Vagina (tissue), 2 donors: ENCODE data around the gene BOLA2B. TPM values are rescaled to one million over a fixed set of nuclear protein-coding genes. Genes with fewer than 3 reads are reported as not detected.

Experiments used
- DNase-seq, 2 donors: peaks; one replicate each; pipeline ENCODE4 v3.0.0-alpha.2; 2017; ENCODE audit errors: extremely low spot score in 2 of 2
- H3K27ac ChIP-seq: fragments of 200-600 bp; sonication (generic); one replicate; pipeline ENCODE4 v1.5.1; 2019
- H3K27me3 ChIP-seq: fragments of 200-600 bp; sonication (generic); one replicate; pipeline ENCODE4 v1.5.1; 2019
- H3K36me3 ChIP-seq, 2 donors: fragments of 200-600 bp; sonication (generic); one replicate each; pipeline ENCODE4 v1.5.1; 2017 to 2019
- H3K4me1 ChIP-seq: fragments of 200-600 bp; sonication (generic); one replicate; pipeline ENCODE4 v1.5.1; 2019
- H3K4me3 ChIP-seq, 2 donors: fragments of 200-600 bp; sonication (generic); 1 replicate in 1 of 2; 2 replicates in 1 of 2; pipeline ENCODE4 v1.5.1; 2016 to 2019
- H3K9me3 ChIP-seq: fragments of 200-600 bp; sonication (generic); one replicate; pipeline ENCODE4 v1.5.1; 2019
- POLR2A ChIP-seq, 2 donors: fragments of 450-650 bp; IDR thresholded peaks; one replicate each; pipeline ENCODE4 v1.6.1; 2017; ENCODE audit warnings: antibody characterized with exemption in 2 of 2, mild to moderate bottlenecking in 2 of 2, moderate library complexity in 2 of 2
- POLR2AphosphoS5 ChIP-seq, 2 donors: sonication (generic); formaldehyde crosslinking; IDR thresholded peaks; one replicate each; pipeline ENCODE4 v1.9.0; 2017; ENCODE audit warnings: antibody characterized with exemption in 2 of 2, mild to moderate bottlenecking in 2 of 2, low read depth in 1 of 2; ENCODE audit not compliant: insufficient read depth in 1 of 2
- intact Hi-C: fragments of 100-400 bp; cut with DNase I; formaldehyde crosslinking; loops from one replicate; pipeline ENCODE4 v1.15.1; 2023
- total RNA-seq: library from RNA; depleted of rRNA; stranded (reverse); fragments of >200 nt; gene quantifications from one replicate; pipeline ENCODE4 v1.2.3, GENCODE V29; 2016
- TF ChIP-seq, protein P1 (sequence below), 3 experiments: fragments of 450-650 bp in 2 of 3; fragments of 200-600 bp in 1 of 3; sonication (generic) in 1 of 3; IDR thresholded peaks; one replicate each; pipeline ENCODE4 v1.5.1; 2017 to 2019; ENCODE audit warnings: antibody characterized with exemption in 3 of 3, mild to moderate bottlenecking in 2 of 3, moderate library complexity in 2 of 3

Gene BOLA2B
- total RNA-seq, 1 donor from 2014 or later, result 292 TPM

DNA sequence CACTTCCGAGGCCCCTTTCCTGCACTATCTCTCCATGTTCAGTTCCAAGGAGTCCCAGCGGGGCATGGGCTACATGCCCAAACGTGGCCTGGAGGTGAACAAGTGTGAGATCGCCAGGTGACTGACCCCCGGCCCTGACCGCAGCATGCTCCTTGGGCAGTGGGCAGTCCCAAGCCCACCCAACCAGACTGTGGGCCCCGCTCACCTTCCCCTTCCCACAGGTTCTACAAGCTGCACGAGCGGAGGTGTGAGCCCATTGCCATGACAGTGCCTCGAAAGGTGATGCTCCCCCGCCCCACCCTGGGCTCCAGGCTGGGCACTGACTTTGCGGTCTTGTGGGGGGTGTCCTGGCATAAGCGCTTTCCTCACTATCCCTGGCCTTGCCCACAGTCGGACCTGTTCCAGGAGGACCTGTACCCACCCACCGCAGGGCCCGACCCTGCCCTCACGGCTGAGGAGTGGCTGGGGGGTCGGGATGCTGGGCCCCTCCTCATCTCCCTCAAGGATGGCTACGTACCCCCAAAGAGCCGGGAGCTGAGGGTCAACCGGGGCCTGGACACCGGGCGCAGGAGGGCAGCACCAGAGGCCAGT, 5.4 kb downstream of the BOLA2B start:
- Histone ChIP-seq H3K27ac (no peak overlapping the region), H3K4me1 (peaks cover 10% of the 10 kb centered on the region), H3K4me3 (no peak overlapping the region), H3K9me3 (no peaks in the 10 kb centered on the region), H3K36me3 (no peaks in the 10 kb centered on the region), H3K27me3 (no peaks in the 10 kb centered on the region)
- intact Hi-C loops, result no loop called here
- no peak for DNase-seq
- no peak for TF ChIP-seq POLR2AphosphoS5 (IDR thresholded peaks at IDR 0.05; ENCODE audit: insufficient read depth in 1 of 2, low read depth in 1 of 2)
- TF ChIP-seq, protein P1, sequence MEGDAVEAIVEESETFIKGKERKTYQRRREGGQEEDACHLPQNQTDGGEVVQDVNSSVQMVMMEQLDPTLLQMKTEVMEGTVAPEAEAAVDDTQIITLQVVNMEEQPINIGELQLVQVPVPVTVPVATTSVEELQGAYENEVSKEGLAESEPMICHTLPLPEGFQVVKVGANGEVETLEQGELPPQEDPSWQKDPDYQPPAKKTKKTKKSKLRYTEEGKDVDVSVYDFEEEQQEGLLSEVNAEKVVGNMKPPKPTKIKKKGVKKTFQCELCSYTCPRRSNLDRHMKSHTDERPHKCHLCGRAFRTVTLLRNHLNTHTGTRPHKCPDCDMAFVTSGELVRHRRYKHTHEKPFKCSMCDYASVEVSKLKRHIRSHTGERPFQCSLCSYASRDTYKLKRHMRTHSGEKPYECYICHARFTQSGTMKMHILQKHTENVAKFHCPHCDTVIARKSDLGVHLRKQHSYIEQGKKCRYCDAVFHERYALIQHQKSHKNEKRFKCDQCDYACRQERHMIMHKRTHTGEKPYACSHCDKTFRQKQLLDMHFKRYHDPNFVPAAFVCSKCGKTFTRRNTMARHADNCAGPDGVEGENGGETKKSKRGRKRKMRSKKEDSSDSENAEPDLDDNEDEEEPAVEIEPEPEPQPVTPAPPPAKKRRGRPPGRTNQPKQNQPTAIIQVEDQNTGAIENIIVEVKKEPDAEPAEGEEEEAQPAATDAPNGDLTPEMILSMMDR (IDR thresholded peaks at IDR 0.05), result no peak
- TF ChIP-seq POLR2A (IDR thresholded peaks at IDR 0.05), result no peak

DNA sequence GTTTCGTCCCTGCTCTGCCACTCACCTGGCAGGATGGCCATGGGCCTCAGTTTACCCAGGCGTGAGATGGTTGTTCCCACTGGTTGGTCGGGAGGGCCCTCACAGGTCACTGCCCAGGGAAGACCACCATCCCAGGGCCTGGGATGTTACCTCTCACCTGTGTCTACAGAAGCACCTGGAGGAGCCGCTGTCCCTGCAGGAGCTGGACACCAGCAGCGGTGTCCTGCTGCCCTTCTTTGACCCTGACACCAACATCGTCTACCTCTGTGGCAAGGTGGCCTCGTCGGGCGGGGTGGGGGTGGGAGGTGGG, 6.0 kb downstream of the BOLA2B start:
- no peak overlapping the region for H3K4me3 ChIP-seq
- DNase-seq, result no peak
- intact Hi-C loops, result no loop called here
- TF ChIP-seq, protein P1 (IDR thresholded peaks at IDR 0.05), result no peak
- no peak for TF ChIP-seq POLR2A (IDR thresholded peaks at IDR 0.05)
- no peak for TF ChIP-seq POLR2AphosphoS5 (IDR thresholded peaks at IDR 0.05; ENCODE audit: insufficient read depth in 1 of 2, low read depth in 1 of 2)
- H3K27me3 ChIP-seq, result no peaks in the 10 kb centered on the region
- no peak overlapping the region for H3K27ac ChIP-seq
- no peaks in the 10 kb centered on the region for H3K9me3 ChIP-seq
- no peaks in the 10 kb centered on the region for H3K36me3 ChIP-seq
- H3K4me1 ChIP-seq, result peaks cover 14% of the 10 kb centered on the region

DNA sequence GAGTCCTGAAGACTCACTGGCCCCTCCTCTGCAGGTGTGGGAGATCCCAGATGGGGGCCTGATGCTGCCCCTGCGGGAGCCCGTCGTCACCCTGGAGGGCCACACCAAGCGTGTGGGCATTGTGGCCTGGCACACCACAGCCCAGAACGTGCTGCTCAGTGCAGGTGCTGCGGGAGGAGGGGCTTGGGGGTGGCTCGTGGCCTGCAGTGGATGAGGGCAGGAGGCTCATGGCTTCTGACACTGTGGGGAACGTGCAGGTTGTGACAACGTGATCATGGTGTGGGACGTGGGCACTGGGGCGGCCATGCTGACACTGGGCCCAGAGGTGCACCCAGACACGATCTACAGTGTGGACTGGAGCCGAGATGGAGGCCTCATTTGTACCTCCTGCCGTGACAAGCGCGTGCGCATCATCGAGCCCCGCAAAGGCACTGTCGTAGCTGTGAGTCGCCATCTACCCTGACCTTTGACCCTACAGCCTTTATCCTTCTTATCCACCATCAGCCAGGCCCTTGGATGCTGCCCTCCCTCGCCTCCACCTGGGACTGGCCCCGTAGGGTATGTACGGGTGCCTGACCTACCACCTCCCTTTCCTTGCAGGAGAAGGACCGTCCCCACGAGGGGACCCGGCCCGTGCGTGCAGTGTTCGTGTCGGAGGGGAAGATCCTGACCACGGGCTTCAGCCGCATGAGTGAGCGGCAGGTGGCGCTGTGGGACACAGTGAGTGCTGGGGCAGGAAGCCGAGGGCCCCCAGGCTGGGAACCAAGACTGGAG, 6.5 kb downstream of the BOLA2B start:
- H3K4me1 ChIP-seq, result peaks cover 15% of the 10 kb centered on the region
- DNase-seq, result no peak
- TF ChIP-seq, protein P1 (IDR thresholded peaks at IDR 0.05), result peak in 2 of 3 experiments; percentile 37
- TF ChIP-seq POLR2A (IDR thresholded peaks at IDR 0.05), result no peak
- no peaks in the 10 kb centered on the region for H3K36me3 ChIP-seq
- H3K27ac ChIP-seq, result no peak overlapping the region
- intact Hi-C loops, result no loop called here
- no peaks in the 10 kb centered on the region for H3K9me3 ChIP-seq
- no peaks in the 10 kb centered on the region for H3K27me3 ChIP-seq
- no peak overlapping the region for H3K4me3 ChIP-seq

DNA sequence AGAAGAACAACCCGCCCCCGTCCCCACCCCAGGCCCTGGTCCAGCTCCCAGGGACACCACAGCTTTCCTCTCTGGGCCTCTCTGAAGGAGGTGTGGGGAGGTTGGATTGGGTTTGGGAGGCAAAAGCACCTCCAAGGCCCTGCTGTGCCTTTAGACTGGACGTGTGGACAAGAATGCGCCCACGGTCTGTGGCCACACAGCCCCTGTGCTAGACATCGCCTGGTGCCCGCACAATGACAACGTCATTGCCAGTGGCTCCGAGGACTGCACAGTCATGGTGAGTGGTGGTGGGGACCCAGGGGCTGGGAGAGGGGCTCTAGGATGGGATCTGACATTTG, 7.1 kb downstream of the BOLA2B start:
- Histone ChIP-seq H3K27me3 (no peaks in the 10 kb centered on the region), H3K4me1 (peaks cover 15% of the 10 kb centered on the region), H3K9me3 (no peaks in the 10 kb centered on the region), H3K4me3 (peak overlapping the region in 1 of 2 donors; percentile 10), H3K36me3 (no peaks in the 10 kb centered on the region), H3K27ac (no peak overlapping the region)
- DNase-seq, result no peak
- TF ChIP-seq, protein P1 (IDR thresholded peaks at IDR 0.05), result no peak
- TF ChIP-seq POLR2A (IDR thresholded peaks at IDR 0.05), result no peak
- no peak for TF ChIP-seq POLR2AphosphoS5 (IDR thresholded peaks at IDR 0.05; ENCODE audit: insufficient read depth in 1 of 2, low read depth in 1 of 2)
- intact Hi-C loops, result no loop called here

DNA sequence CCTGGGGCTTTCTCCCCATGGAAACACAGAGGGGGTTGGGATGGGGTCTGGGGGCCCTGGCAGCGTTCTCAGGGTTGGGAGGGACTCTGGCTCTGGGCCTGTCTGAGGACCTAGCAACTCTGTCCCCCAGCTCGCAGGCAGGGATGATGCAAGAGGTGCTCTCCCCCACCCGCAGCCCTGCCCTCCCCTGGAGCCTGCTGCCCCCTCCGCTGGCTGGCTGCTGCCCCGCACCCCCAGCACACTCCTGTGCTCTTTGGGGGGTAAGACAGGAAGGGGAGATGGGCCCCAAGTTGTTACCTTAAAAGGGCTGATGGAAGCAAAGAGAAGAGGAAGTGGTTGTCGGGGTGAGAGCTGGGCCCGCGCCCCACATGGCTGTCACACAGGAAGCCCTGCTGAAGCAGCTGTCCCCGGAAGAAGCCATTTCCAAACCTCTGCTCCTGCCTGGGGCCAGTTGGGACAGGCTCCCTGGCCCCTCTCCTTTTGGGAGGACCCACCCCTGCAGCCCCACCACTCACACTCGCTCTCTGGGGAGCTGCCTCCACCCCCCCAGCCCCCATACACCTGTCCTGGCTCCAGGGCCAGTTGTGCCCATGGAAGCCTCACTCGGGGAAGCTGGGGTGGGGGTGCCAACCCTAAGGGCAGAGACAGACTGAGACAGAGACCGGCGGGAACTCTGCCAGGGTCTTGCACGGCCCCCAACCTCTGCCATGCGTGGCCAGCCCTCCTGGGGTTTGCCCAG, 7.6 kb downstream of the BOLA2B start:
- no peak for DNase-seq
- no peak overlapping the region for H3K27ac ChIP-seq
- peak overlapping the region in 1 of 2 donors; percentile 51 for H3K4me3 ChIP-seq

More for the DNA sequence above, 7.6 kb downstream of the BOLA2B start:
- intact Hi-C loops, result no loop called here
- TF ChIP-seq POLR2A (IDR thresholded peaks at IDR 0.05), result no peak
- TF ChIP-seq POLR2AphosphoS5 (IDR thresholded peaks at IDR 0.05; ENCODE audit: insufficient read depth in 1 of 2, low read depth in 1 of 2), result peak in 1 of 2 donors; percentile 39
- H3K4me1 ChIP-seq, result peaks cover 15% of the 10 kb centered on the region
- H3K9me3 ChIP-seq, result no peaks in the 10 kb centered on the region
- H3K27me3 ChIP-seq, result no peaks in the 10 kb centered on the region
- H3K36me3 ChIP-seq, result no peaks in the 10 kb centered on the region
